Chondrocyte (in vitro differentiated cells): Measurements from ENCODE around the gene OGFOD2. TPM values are rescaled to one million over a fixed set of nuclear protein-coding genes. Genes with fewer than 3 reads are reported as not detected.

Source experiments
- DNase-seq: peaks from one replicate; pipeline ENCODE4 v3.0.0; 2021; ENCODE audit warnings: mixed read lengths, low spot score
- H3K27ac Mint-ChIP-seq: one replicate; pipeline ENCODE4 v1.8.0; 2021; ENCODE audit warnings: mild to moderate bottlenecking, moderate library complexity, mixed read lengths; ENCODE audit not compliant: unreplicated experiment
- H3K27me3 Mint-ChIP-seq: 2 replicates; pipeline ENCODE4 v1.8.0; 2021; ENCODE audit warnings: low read depth, mixed read lengths
- H3K36me3 Mint-ChIP-seq: 2 replicates; pipeline ENCODE4 v1.8.0; 2021; ENCODE audit warnings: low read depth, mixed read lengths
- H3K4me1 Mint-ChIP-seq: 2 replicates; pipeline ENCODE4 v1.8.0; 2021; ENCODE audit warnings: low read depth, mild to moderate bottlenecking, mixed read lengths
- H3K4me3 Mint-ChIP-seq: one replicate; pipeline ENCODE4 v1.8.0; 2021; ENCODE audit warnings: mild to moderate bottlenecking, moderate library complexity, mixed read lengths; ENCODE audit not compliant: unreplicated experiment
- H3K9me3 Mint-ChIP-seq: 2 replicates; pipeline ENCODE4 v1.8.0; 2021; ENCODE audit warnings: low read depth, mixed read lengths
- CTCF ChIP-seq: fragments of 200-600 bp; sonication (generic); IDR thresholded peaks from 2 replicates; pipeline ENCODE4 v1.5.0; 2021; ENCODE audit warnings: antibody characterized with exemption, mild to moderate bottlenecking, moderate library complexity
- total RNA-seq: library from RNA; stranded (reverse); gene quantifications from 3 replicates; pipeline ENCODE4 v1.2.1, GENCODE V29; 2021

The OGFOD2 gene
- total RNA-seq, 1 donor from 2014 or later: 12.0 TPM

- no peak for DNase-seq
- Mint-ChIP-seq H3K36me3 (no peaks in the 10 kb centered on the region), H3K27me3 (no peaks in the 10 kb centered on the region), H3K4me1 (peaks cover 5% of the 10 kb centered on the region), H3K27ac (peak overlapping the region; percentile 66), H3K9me3 (no peaks in the 10 kb centered on the region), H3K4me3 (no peak overlapping the region)
- TF ChIP-seq CTCF: no peak
Observed at GRCh38 chr12:123019841-123020138, 44.7 kb downstream of the OGFOD2 start.

DNA sequence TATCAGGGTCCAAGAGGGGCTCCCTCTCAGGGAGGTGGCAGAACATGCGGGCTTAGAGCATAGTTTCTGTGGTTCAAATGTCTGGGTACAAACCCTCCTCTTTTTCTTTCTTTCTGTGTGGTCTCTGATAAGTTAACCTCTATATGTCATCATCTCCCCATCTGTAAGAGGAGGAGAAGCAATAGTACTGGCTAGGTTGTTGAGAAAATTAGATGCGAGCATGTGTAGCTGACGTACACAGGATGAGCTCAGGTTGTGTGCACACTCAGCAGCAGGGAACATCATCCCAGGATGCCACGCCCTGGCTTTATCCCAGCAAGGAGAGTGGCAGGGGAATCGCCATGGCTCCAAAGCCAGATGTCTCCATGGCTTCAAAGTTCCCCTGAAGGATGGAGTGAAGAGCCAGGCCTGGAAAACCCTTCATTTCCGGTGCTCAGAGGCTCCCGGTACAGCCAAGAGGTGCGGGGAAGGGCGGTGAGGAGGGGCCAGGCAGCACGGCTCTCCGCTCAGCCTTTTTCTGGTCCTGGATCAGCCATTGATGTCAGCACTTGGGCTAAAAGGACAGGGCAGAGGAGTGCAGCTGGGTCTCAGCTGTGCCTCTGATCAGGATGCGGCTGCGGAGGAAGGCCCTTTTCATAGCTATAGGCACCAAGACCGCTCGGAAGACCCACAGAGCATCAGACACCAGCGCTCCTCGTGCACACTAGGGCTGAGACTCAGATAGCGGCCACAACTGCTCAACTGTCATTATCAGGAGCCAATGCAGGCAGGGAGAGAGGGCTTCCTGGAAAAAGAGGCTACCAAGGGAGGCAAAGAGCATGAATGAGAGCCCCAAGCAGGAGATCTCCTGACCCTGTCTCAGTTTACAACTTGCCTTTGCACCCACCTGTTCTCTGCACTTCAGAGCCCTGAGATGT, 46.9 kb downstream of the OGFOD2 start:
- Mint-ChIP-seq H3K4me3 (no peak overlapping the region), H3K4me1 (peaks cover 7% of the 10 kb centered on the region), H3K27me3 (no peaks in the 10 kb centered on the region), H3K27ac (no peak overlapping the region), H3K36me3 (no peaks in the 10 kb centered on the region), H3K9me3 (no peaks in the 10 kb centered on the region)
- no peak for TF ChIP-seq CTCF
- no peak for DNase-seq

- DNase-seq: peak; percentile 59
- no peak for TF ChIP-seq CTCF
- no peaks in the 10 kb centered on the region for H3K9me3 Mint-ChIP-seq
- no peaks in the 10 kb centered on the region for H3K36me3 Mint-ChIP-seq
- H3K4me1 Mint-ChIP-seq: peaks cover 7% of the 10 kb centered on the region
- H3K4me3 Mint-ChIP-seq: no peak overlapping the region
- H3K27me3 Mint-ChIP-seq: no peaks in the 10 kb centered on the region
- no peak overlapping the region for H3K27ac Mint-ChIP-seq
Observed at GRCh38 chr12:123022846-123023245, 47.8 kb downstream of the OGFOD2 start.

DNA sequence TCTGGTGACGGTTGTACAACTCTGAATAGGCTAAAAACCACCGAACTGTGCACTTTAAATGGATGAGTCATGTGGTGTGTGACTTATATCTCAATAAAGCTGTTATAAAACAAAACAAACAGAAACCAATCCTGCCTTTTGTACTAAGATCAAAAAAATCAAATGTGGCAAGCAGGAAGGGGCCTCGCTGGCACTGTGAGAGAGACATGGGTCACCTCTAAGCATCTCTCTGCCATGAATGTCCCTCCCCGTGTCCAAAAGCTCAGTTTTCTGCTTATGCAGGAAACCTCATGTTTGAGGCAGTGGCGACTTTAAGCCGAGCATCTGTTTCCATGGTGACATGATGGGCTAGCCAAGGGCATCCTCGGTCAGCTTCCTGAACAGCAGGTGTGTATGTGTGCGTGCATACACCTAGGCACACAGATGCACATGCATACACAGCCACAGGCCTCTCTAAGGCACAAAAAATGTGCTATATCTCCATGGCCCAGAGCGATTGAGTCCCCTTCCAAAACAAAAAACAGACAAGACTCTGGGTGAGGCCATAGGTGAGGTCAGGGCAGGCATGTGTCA, 49.9 kb downstream of the OGFOD2 start:
- no peak overlapping the region for H3K27ac Mint-ChIP-seq
- no peak for TF ChIP-seq CTCF
- no peaks in the 10 kb centered on the region for H3K36me3 Mint-ChIP-seq
- peaks cover 4% of the 10 kb centered on the region for H3K4me1 Mint-ChIP-seq
- no peaks in the 10 kb centered on the region for H3K27me3 Mint-ChIP-seq
- H3K4me3 Mint-ChIP-seq: no peak overlapping the region
- H3K9me3 Mint-ChIP-seq: no peaks in the 10 kb centered on the region
- DNase-seq: peak; percentile 30

GRCh38 chr12:123026094-123026853, 51.2 kb downstream of the OGFOD2 start:
- H3K9me3 Mint-ChIP-seq: no peaks in the 10 kb centered on the region
- no peak for TF ChIP-seq CTCF
- H3K27ac Mint-ChIP-seq: no peak overlapping the region
- no peaks in the 10 kb centered on the region for H3K27me3 Mint-ChIP-seq
- peaks cover 2% of the 10 kb centered on the region for H3K36me3 Mint-ChIP-seq
- peak; percentile 36 for DNase-seq
- H3K4me1 Mint-ChIP-seq: peaks cover 4% of the 10 kb centered on the region
- no peak overlapping the region for H3K4me3 Mint-ChIP-seq
